HCT116 (cell line): ENCODE measurements around the gene NT5DC3.

Source experiments
- EGR1 ChIP-seq: IDR thresholded peaks from 2 replicates; pipeline ENCODE4 v1.6.1; 2012; ENCODE audit warnings: low read depth
- EZH2 ChIP-seq: fragments of 200-600 bp; sonication (generic); IDR thresholded peaks from 2 replicates; pipeline ENCODE4 v1.6.1; 2017; ENCODE audit warnings: antibody characterized with exemption, mixed run types
- EZH2phosphoT487 ChIP-seq: fragments of 200-600 bp; IDR thresholded peaks from 2 replicates; pipeline ENCODE4 v1.6.1; 2018; ENCODE audit warnings: antibody characterized with exemption, borderline replicate concordance
- POLR2A ChIP-seq: IDR thresholded peaks from 2 replicates; pipeline ENCODE4 v1.7.0; 2011; ENCODE audit warnings: borderline replicate concordance; ENCODE audit not compliant: insufficient read depth, insufficient read length; ENCODE audit errors: extremely low read depth
- POLR2AphosphoS5 ChIP-seq: IDR thresholded peaks from 2 replicates; pipeline ENCODE4 v1.6.1; 2011; ENCODE audit warnings: mild to moderate bottlenecking, low read depth, low read length, moderate library complexity
- SRF ChIP-seq: IDR thresholded peaks from 2 replicates; pipeline ENCODE4 v1.6.1; 2012; ENCODE audit warnings: low read depth
- TCF7L2 ChIP-seq: IDR thresholded peaks from 2 replicates; pipeline ENCODE4 v1.7.0; 2011; ENCODE audit warnings: borderline replicate concordance, inconsistent platforms; ENCODE audit not compliant: insufficient read depth, insufficient read length; ENCODE audit errors: extremely low read depth
- YY1 ChIP-seq: IDR thresholded peaks from 2 replicates; pipeline ENCODE4 v1.6.1; 2011; ENCODE audit warnings: low read length, low read depth, moderate library complexity, mild to moderate bottlenecking; ENCODE audit not compliant: insufficient replicate concordance; ENCODE audit errors: extremely low read depth
- ZNF274 ChIP-seq: fragments of 200-500 bp; sonication (Bioruptor generic); IDR thresholded peaks from 2 replicates; pipeline ENCODE4 v1.6.1; 2014; ENCODE audit warnings: mild to moderate bottlenecking, low read depth, low read length, inconsistent platforms
- TF ChIP-seq, protein P1 (sequence below), 3 experiments: fragments of 200-600 bp in 1 of 3; sonication (generic) in 1 of 3; IDR thresholded peaks in 2 of 3; conservative IDR thresholded peaks in 1 of 3; 2 replicates each; pipeline ENCODE4 v1.5.1; 2012 to 2017; ENCODE audit warnings: low read depth in 2 of 3, low read length in 2 of 3, antibody characterized with exemption in 1 of 3, borderline replicate concordance in 1 of 3, control low read depth in 1 of 3, mild to moderate bottlenecking in 1 of 3, mixed read lengths in 1 of 3, mixed run types in 1 of 3, moderate library complexity in 1 of 3; ENCODE audit not compliant: insufficient read depth in 1 of 3
- TF ChIP-seq, protein P2 (sequence below): IDR thresholded peaks from 2 replicates; pipeline ENCODE4 v1.6.1; 2012; ENCODE audit warnings: low read depth

- TF ChIP-seq EGR1, result no peak
- TF ChIP-seq TCF7L2, result no peak
- TF ChIP-seq, protein P1, sequence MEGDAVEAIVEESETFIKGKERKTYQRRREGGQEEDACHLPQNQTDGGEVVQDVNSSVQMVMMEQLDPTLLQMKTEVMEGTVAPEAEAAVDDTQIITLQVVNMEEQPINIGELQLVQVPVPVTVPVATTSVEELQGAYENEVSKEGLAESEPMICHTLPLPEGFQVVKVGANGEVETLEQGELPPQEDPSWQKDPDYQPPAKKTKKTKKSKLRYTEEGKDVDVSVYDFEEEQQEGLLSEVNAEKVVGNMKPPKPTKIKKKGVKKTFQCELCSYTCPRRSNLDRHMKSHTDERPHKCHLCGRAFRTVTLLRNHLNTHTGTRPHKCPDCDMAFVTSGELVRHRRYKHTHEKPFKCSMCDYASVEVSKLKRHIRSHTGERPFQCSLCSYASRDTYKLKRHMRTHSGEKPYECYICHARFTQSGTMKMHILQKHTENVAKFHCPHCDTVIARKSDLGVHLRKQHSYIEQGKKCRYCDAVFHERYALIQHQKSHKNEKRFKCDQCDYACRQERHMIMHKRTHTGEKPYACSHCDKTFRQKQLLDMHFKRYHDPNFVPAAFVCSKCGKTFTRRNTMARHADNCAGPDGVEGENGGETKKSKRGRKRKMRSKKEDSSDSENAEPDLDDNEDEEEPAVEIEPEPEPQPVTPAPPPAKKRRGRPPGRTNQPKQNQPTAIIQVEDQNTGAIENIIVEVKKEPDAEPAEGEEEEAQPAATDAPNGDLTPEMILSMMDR (IDR thresholded peaks at IDR 0.05 in 2 of 3, conservative IDR thresholded peaks at IDR 0.05 in 1 of 3; ENCODE audit: borderline replicate concordance in 1 of 3, insufficient read depth in 1 of 3, low read depth in 2 of 3, low read length in 2 of 3), result no peak
- no peak for TF ChIP-seq ZNF274
- TF ChIP-seq, protein P2, sequence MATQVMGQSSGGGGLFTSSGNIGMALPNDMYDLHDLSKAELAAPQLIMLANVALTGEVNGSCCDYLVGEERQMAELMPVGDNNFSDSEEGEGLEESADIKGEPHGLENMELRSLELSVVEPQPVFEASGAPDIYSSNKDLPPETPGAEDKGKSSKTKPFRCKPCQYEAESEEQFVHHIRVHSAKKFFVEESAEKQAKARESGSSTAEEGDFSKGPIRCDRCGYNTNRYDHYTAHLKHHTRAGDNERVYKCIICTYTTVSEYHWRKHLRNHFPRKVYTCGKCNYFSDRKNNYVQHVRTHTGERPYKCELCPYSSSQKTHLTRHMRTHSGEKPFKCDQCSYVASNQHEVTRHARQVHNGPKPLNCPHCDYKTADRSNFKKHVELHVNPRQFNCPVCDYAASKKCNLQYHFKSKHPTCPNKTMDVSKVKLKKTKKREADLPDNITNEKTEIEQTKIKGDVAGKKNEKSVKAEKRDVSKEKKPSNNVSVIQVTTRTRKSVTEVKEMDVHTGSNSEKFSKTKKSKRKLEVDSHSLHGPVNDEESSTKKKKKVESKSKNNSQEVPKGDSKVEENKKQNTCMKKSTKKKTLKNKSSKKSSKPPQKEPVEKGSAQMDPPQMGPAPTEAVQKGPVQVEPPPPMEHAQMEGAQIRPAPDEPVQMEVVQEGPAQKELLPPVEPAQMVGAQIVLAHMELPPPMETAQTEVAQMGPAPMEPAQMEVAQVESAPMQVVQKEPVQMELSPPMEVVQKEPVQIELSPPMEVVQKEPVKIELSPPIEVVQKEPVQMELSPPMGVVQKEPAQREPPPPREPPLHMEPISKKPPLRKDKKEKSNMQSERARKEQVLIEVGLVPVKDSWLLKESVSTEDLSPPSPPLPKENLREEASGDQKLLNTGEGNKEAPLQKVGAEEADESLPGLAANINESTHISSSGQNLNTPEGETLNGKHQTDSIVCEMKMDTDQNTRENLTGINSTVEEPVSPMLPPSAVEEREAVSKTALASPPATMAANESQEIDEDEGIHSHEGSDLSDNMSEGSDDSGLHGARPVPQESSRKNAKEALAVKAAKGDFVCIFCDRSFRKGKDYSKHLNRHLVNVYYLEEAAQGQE, result no peak
- TF ChIP-seq EZH2phosphoT487, result no peak
- TF ChIP-seq SRF, result no peak
- no peak for TF ChIP-seq POLR2A
- TF ChIP-seq EZH2, result no peak
- TF ChIP-seq POLR2AphosphoS5, result no peak
- no peak for TF ChIP-seq YY1
These were observed 38.8 kb upstream of the NT5DC3 start for GRCh38 chr12:103879878-103880277.
